Immature natural killer cell (primary cell): ENCODE data around the gene HIBCH. TPM values are rescaled to one million over a fixed set of nuclear protein-coding genes. Genes with fewer than 3 reads are reported as not detected.
A peak's percentile ranks its signal among the peaks of the same experiment; 100 is the strongest.
"Not testable (repeated sequence)": the region's sequence is repeated elsewhere in the genome, so short reads cannot be mapped to it uniquely, and the experiment has no call there.

Experiments used
- DNase-seq, 3 donors: peaks; one replicate each; pipeline ENCODE4 v3.0.0; 2022; ENCODE audit warnings: mixed read lengths in 1 of 3
- H3K27ac Mint-ChIP-seq, 6 donors: one replicate each; pipeline ENCODE4 v1.8.0; 2020; ENCODE audit warnings: mixed read lengths in 6 of 6, mild to moderate bottlenecking in 5 of 6, inconsistent platforms in 4 of 6, moderate library complexity in 3 of 6
- H3K27me3 Mint-ChIP-seq, 3 donors: one replicate each; pipeline ENCODE4 v1.8.0; 2020 to 2021; ENCODE audit warnings: low read depth in 3 of 3, mild to moderate bottlenecking in 3 of 3, mixed read lengths in 3 of 3, moderate library complexity in 3 of 3, inconsistent platforms in 1 of 3
- H3K36me3 Mint-ChIP-seq, 3 donors: one replicate each; pipeline ENCODE4 v1.8.0; 2020; ENCODE audit warnings: mixed read lengths in 3 of 3, inconsistent platforms in 2 of 3, mild to moderate bottlenecking in 2 of 3
- H3K4me1 Mint-ChIP-seq, 2 donors: one replicate each; pipeline ENCODE4 v1.8.0; 2020; ENCODE audit warnings: inconsistent platforms in 2 of 2, mild to moderate bottlenecking in 2 of 2, mixed read lengths in 2 of 2, moderate library complexity in 1 of 2
- H3K4me3 Mint-ChIP-seq, 5 donors: one replicate each; pipeline ENCODE4 v1.8.0; 2020; ENCODE audit warnings: mild to moderate bottlenecking in 5 of 5, mixed read lengths in 5 of 5, inconsistent platforms in 3 of 5, moderate library complexity in 3 of 5
- H3K9me3 Mint-ChIP-seq, 6 donors: one replicate each; pipeline ENCODE4 v1.8.0; 2020; ENCODE audit warnings: mild to moderate bottlenecking in 6 of 6, mixed read lengths in 6 of 6, inconsistent platforms in 4 of 6, moderate library complexity in 3 of 6
- polyA plus RNA-seq, 3 donors: library from polyadenylated mRNA; unstranded; fragments of 300-500 nt; fragmentation: Illumina TruSeq; gene quantifications; one replicate each; pipeline ENCODE4 v1.2.3, GENCODE V29; 2021

HIBCH gene
- polyA plus RNA-seq, 3 donors from 2014 or later = 15.2 to 26.8 (median 21.4) TPM

DNA sequence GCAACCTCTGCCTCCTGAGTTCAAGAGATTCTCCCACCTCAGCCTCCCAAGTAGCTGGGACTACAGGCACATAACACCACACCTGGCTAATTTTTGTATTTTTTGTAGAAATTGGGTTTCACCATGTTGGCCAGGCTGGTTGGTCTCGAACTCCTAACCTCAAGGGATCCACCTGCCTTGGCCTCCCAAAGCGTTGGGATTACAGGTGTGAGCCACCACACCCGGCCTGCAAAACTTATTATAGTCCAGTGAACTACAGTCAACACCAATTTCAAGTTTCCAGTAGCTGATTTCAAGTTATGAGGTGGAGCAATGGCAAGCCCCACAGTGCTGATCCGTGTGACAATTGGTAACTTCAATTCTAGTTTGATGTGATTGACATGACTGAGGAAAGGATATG, 16.0 kb upstream of the HIBCH start:
- not testable (repeated sequence) for H3K27ac Mint-ChIP-seq, H3K36me3 Mint-ChIP-seq, DNase-seq, H3K4me3 Mint-ChIP-seq, H3K27me3 Mint-ChIP-seq, H3K4me1 Mint-ChIP-seq, H3K9me3 Mint-ChIP-seq

DNA sequence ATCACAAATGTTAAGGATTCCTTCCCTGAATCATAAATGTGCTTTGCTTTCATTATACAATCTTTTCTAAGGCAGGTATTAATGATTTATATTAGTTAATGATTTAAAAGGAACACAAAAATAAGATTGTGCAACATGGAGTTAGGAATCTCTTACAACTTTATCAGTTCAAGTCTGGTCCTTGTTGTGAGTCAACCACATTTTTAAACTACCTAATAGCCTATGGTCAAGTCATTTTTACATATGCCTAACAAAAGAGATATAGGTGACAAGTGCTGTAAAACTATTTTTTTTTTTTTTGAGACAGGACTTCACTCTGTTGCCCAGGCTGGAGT, 15.6 kb upstream of the HIBCH start:
- H3K4me3 Mint-ChIP-seq = no peak overlapping the region
- peaks cover 0 to 4% (median 0%) of the 10 kb centered on the region in 3 donors for H3K36me3 Mint-ChIP-seq
- DNase-seq = no peak
- H3K9me3 Mint-ChIP-seq = no peaks in the 10 kb centered on the region
- peaks cover under 1 to 3% (median 2%) of the 10 kb centered on the region in 3 donors for H3K27me3 Mint-ChIP-seq
- H3K4me1 Mint-ChIP-seq = no peaks in the 10 kb centered on the region
- H3K27ac Mint-ChIP-seq = no peak overlapping the region

DNA sequence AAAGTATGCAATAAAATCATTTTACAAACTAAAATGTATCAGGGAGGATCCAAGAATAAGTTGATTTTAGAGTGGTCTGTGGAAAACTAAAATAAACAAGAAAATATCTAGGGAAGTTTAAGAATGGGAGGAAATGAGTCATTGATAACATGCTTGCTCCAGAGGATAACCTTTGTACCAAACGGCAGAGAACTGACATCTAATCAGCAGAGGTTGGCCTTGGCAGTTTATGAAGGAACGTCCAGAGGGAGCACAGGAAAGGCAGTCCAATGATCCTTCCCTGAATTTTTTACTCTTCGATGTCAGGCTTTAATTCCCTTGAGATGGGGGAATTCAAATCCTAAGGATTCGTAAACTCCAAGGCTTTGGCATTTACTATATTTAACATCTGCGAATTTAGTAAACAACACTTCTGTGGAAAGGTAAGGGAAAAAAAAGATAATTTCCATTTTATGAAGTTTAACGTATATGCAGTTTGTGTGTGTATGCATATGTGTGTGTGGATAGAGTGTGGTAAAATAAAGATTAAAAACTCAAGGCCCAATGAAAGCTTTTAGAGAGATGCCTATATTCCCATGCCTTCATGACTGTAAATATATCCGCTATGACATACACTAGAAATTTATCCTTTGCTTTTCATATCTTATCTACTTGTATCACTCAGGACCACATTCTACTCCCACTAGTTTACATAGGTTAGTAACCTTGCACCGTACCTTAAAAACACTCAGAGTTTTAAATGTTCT, 15.0 kb upstream of the HIBCH start:
- H3K9me3 Mint-ChIP-seq = no peaks in the 10 kb centered on the region
- no peak overlapping the region for H3K4me3 Mint-ChIP-seq
- H3K27me3 Mint-ChIP-seq = peaks cover 2 to 4% (median 3%) of the 10 kb centered on the region in 3 donors
- H3K4me1 Mint-ChIP-seq = no peaks in the 10 kb centered on the region
- H3K36me3 Mint-ChIP-seq = peaks cover 0 to 4% (median 0%) of the 10 kb centered on the region in 3 donors
- no peak for DNase-seq
- no peak overlapping the region for H3K27ac Mint-ChIP-seq

DNA sequence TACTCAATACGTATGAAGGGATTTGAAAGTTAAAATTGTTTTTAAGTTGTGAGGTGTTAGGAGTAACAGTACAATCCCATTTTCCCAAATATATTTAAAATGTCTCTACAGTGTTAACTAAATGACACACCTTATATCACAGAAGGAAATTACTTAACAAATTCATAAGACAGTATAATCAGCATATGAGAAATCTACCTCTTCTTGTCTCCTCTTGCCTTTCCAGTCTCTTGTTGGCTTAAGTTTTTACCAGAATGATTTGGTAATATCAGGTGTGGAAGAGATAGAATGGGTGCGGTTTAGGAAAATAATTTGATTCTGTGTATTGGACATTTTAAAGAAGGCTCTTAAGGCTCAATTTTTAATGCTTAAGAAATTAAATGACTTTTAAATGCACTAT, 14.3 kb upstream of the HIBCH start:
- no peak for DNase-seq
- Mint-ChIP-seq H3K9me3 (no peaks in the 10 kb centered on the region), H3K4me1 (no peaks in the 10 kb centered on the region), H3K27me3 (peaks cover 2 to 7% (median 3%) of the 10 kb centered on the region in 3 donors), H3K4me3 (no peak overlapping the region), H3K27ac (no peak overlapping the region), H3K36me3 (peaks cover 0 to 4% (median 0%) of the 10 kb centered on the region in 3 donors)

DNA sequence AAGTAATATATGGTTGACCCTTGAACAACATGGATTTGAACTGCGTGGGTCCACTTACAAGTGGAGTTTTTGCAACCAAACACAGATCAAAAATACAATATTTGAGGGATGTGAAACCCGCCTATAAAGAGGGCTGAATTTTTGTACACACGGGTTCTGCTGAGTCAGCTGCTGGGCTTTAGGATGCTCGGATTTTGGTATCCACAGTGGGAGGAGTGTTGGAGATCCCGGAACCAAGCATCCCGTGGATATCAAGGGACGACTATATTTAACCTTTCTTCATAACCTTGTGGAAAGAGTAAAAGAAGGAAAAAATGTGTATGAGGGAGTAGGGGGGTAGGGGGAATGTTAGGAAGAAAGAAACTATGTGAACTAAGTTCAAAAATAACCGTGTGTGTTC, 13.8 kb upstream of the HIBCH start:
- Mint-ChIP-seq H3K27me3 (peaks cover 2 to 7% (median 3%) of the 10 kb centered on the region in 3 donors), H3K27ac (no peak overlapping the region), H3K4me1 (no peaks in the 10 kb centered on the region), H3K9me3 (no peaks in the 10 kb centered on the region), H3K36me3 (peaks cover 0 to 4% (median 0%) of the 10 kb centered on the region in 3 donors), H3K4me3 (no peak overlapping the region)
- no peak for DNase-seq

DNA sequence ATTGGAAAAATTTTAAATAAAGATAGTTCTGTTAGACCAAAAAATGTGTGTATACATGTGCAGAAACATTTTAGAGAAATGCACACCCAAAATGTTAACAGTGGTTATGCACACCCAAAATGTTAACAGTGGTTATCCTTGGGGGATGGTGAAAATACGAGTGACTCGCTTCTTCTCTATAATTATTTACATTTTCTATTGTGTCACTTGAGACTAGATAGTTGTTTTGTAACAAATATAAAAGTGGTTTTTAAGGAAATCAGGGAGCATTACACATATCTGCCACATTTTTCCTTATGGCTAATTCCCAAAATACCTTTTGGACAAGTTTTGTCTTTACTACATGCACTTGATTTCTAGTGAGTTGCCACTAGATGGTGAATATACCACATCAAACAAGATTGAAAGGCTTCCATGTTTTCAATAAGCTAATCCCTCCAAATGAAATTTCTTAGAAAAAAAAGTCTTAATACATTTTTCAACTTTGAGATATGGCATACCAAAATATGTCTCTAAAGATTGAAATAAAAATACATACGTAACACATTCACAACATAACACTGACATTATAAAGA, 9.0 kb upstream of the HIBCH start:
- peaks cover 0 to 4% (median 0%) of the 10 kb centered on the region in 3 donors for H3K36me3 Mint-ChIP-seq
- no peak overlapping the region for H3K4me3 Mint-ChIP-seq
- H3K4me1 Mint-ChIP-seq = no peaks in the 10 kb centered on the region
- no peak overlapping the region for H3K27ac Mint-ChIP-seq
- DNase-seq = no peak
- peaks cover 0 to 13% (median 7%) of the 10 kb centered on the region in 3 donors for H3K27me3 Mint-ChIP-seq
- H3K9me3 Mint-ChIP-seq = no peaks in the 10 kb centered on the region

DNA sequence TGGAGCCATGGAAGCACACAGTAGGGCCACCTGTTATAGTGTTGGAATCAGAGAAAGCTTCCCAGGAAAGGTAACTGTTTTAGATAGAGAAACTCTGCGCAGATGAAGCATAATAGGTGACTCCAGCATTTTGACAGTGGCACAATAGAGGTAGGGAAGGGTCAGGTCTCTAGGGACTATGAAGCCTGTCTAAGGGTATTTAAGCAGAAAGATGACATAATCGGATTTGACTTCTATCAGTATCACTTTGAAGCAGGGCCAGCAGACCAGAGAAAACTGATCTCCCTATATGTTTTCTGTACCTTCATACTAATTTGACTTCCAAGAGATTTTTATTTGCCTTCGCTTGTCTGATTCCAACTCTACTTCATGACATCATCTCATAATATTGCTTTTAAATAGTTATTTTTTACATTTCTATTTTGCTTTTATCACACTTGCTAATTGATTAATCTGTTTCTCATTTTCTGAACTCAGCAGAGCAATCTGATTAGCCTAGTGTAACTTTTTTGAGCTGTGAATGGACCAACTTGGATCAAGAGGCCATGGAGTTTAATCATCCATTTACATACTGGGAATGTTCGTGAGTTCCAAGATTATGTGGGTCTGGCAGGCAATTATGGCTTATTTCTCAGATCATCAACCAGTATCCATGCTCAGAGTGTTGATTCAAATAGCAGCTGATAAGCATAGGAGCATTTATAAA, 8.4 kb upstream of the HIBCH start:
- Mint-ChIP-seq H3K9me3 (no peaks in the 10 kb centered on the region), H3K27ac (no peak overlapping the region), H3K27me3 (peaks cover 0 to 13% (median 7%) of the 10 kb centered on the region in 3 donors), H3K4me3 (no peak overlapping the region), H3K36me3 (peaks cover 0 to 4% (median 0%) of the 10 kb centered on the region in 3 donors), H3K4me1 (no peaks in the 10 kb centered on the region)
- no peak for DNase-seq

DNA sequence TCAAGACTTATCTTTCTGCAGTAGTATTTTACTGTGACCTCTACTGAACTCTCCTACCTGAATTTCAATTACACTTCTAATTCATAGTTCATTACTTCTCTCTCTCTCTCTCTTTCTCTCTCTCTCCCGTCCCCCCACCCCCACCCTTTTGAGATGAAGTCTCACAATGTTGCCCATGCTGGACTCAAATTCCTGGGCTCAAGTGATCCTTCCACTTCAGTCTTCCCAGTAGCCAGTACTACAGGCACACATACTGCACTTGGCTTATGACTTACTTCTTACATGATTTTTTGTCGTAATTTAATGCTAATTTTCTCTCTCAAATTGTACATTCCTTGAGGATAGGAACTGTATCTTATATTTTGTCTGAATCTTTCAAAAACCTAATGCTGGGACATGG, 6.0 kb upstream of the HIBCH start:
- no peak overlapping the region for H3K4me3 Mint-ChIP-seq
- no peak overlapping the region for H3K27ac Mint-ChIP-seq

DNA sequence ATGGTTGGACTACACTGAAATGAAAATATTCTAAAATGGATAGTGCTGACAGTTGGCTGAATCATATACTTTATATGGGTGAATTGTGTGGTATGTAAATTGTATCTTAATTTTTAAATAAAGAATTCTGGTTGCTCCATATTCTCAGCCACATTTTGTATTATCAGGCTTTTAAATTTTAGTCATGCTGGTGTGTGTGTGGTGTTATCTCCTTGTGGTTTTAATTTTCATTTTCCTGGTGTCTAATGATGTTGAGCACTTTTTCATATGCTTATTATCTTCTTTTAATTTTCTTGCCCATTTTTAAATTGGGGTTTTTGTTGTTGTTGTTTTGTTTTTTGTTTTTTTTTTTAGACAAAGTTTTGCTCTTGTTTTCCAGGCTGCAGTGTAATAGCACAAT, 3.8 kb upstream of the HIBCH start:
- H3K27ac Mint-ChIP-seq = no peak overlapping the region
- H3K4me1 Mint-ChIP-seq = peaks cover 21 to 26% of the 10 kb centered on the region in 2 donors
- H3K36me3 Mint-ChIP-seq = no peaks in the 10 kb centered on the region
- H3K4me3 Mint-ChIP-seq = no peak overlapping the region
- H3K9me3 Mint-ChIP-seq = no peaks in the 10 kb centered on the region
- peaks cover 2 to 11% (median 3%) of the 10 kb centered on the region in 3 donors for H3K27me3 Mint-ChIP-seq
- no peak for DNase-seq

More for the DNA sequence above, 6.0 kb upstream of the HIBCH start:
- Mint-ChIP-seq H3K27me3 (peaks cover 0 to 15% (median 3%) of the 10 kb centered on the region in 3 donors), H3K36me3 (peaks cover 0 to 2% (median 0%) of the 10 kb centered on the region in 3 donors), H3K9me3 (no peaks in the 10 kb centered on the region), H3K4me1 (peaks cover under 1 to 4% of the 10 kb centered on the region in 2 donors)
- no peak for DNase-seq

DNA sequence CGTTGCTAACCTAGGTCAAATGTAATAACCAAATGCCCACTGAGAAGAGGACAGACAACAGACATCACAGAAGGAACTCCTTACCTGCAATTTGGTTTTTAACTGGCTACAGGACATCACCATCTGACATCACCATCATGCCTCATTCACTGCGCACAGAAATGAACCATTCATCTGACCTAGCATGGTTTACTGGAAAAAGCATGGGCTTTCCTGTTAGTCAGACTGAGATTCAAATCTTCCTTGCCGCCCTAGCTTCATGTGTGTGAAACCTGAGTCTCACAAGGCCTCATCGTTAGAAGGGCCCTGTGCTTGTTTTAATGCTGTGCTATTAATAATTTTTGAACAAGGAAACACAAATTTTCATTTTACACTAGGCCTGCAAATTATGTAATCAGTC, 1.1 kb upstream of the HIBCH start:
- peak overlapping the region; percentile 94 to 100 (median 100) for H3K4me3 Mint-ChIP-seq
- peaks cover 0 to 3% (median 0%) of the 10 kb centered on the region in 3 donors for H3K36me3 Mint-ChIP-seq
- peaks cover 33 to 48% of the 10 kb centered on the region in 2 donors for H3K4me1 Mint-ChIP-seq
- no peak for DNase-seq
- H3K9me3 Mint-ChIP-seq = no peaks in the 10 kb centered on the region
- H3K27ac Mint-ChIP-seq = peak overlapping the region; percentile 90 to 99 (median 96)
- H3K27me3 Mint-ChIP-seq = peaks cover 0 to 7% (median 2%) of the 10 kb centered on the region in 3 donors

DNA sequence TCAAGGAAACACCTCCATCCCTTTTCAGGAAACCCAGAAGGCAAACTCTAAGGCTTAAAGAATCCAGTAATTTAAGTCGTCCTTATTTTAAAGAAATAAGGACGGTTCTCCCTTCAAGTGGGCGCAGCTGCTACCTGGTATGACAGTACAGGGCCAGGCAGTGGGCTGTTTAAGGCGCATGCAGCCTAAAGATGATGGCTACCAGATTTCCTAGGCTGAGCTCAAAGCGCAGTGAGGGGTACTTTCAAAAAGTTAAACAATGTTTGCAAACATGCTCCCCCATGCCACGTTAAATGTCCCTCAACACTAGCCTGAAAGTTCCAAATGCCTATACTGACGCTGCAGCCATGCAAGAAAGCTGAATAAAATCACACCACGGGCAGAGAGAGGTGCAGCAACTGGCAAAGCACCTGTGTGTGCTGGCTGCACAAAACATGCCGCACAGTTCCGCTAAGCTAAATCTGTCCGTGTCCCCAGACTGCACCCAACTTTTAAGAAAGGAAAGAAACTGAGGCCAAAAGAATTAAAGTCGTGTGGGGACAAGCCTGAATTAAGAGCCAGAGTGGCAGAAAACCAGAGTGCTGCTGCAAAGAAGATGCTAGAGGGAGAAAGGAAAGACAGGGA, 583 bp downstream of the HIBCH start:
- peak in 1 of 3 donors; percentile 5 for DNase-seq

DNA sequence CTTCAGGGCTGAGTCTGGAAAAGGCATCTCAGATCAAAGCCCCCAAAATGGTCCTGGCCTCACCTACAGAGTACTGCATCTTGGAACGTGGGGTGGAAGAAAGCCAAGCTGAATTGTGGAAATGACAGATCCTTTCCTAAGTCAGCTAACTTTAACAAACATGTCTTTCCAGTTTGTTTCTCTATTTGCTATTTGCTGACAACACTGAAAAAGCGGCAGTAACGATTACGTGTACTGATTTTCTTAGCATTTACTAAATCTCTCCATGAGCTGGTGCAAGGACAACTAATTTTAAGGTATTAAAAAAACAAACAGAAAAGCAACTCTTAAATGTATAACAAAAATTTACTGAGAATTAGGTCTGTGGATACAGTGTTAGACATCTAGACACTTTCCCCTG, 1.1 kb downstream of the HIBCH start:
- no peak for DNase-seq
- H3K36me3 Mint-ChIP-seq = peaks cover 0 to 3% (median 0%) of the 10 kb centered on the region in 3 donors
- H3K4me3 Mint-ChIP-seq = peak overlapping the region; percentile 94 to 100 (median 100)
- H3K27me3 Mint-ChIP-seq = peaks cover 0 to 4% (median 2%) of the 10 kb centered on the region in 3 donors
- H3K4me1 Mint-ChIP-seq = peaks cover 35 to 54% of the 10 kb centered on the region in 2 donors
- H3K27ac Mint-ChIP-seq = peak overlapping the region; percentile 94 to 99 (median 97)
- H3K9me3 Mint-ChIP-seq = no peaks in the 10 kb centered on the region

More for the DNA sequence above, 583 bp downstream of the HIBCH start:
- Mint-ChIP-seq H3K27ac (peak overlapping the region; percentile 94 to 99 (median 97)), H3K27me3 (peaks cover 0 to 4% (median 2%) of the 10 kb centered on the region in 3 donors), H3K36me3 (peaks cover 0 to 3% (median 0%) of the 10 kb centered on the region in 3 donors), H3K4me3 (peak overlapping the region; percentile 94 to 100 (median 100)), H3K9me3 (no peaks in the 10 kb centered on the region), H3K4me1 (peaks cover 35 to 54% of the 10 kb centered on the region in 2 donors)

DNA sequence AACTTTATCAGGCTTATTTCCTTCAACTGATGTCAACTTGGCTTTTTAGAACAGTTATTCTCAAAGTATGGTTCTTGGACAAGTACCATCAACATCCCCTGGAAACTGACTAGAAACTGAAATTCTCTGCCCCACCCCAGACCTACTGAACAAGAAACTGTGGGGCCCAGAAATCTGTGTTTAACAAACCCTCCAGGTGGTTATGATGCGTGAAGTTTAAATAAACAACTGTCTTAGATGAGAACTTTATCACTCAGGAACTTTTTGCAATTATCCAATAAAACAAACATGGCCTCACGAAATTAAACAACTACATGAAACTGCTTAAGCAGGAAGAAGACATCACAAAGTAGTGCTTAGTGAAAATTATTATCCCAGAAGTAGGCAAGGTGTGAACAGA, 4.4 kb downstream of the HIBCH start:
- DNase-seq = no peak
- Mint-ChIP-seq H3K4me1 (peaks cover 31 to 51% of the 10 kb centered on the region in 2 donors), H3K4me3 (peak overlapping the region in 1 of 5 donors; percentile 0), H3K36me3 (peaks cover 3 to 6% (median 3%) of the 10 kb centered on the region in 3 donors), H3K27me3 (peaks cover 0 to 3% (median 2%) of the 10 kb centered on the region in 3 donors), H3K27ac (peak overlapping the region in 2 of 6 donors; percentile 9 to 69), H3K9me3 (no peaks in the 10 kb centered on the region)
